GM19238 (cell line): ENCODE data around the gene RHBDF2.
A peak's percentile ranks its signal among the peaks of the same experiment; 100 is the strongest.

Experiments
- DNase-seq: peaks from one replicate; pipeline ENCODE4 v3.0.0; 2011; ENCODE audit warnings: low spot score; ENCODE audit not compliant: insufficient read length

RHBDF2 gene

DNA sequence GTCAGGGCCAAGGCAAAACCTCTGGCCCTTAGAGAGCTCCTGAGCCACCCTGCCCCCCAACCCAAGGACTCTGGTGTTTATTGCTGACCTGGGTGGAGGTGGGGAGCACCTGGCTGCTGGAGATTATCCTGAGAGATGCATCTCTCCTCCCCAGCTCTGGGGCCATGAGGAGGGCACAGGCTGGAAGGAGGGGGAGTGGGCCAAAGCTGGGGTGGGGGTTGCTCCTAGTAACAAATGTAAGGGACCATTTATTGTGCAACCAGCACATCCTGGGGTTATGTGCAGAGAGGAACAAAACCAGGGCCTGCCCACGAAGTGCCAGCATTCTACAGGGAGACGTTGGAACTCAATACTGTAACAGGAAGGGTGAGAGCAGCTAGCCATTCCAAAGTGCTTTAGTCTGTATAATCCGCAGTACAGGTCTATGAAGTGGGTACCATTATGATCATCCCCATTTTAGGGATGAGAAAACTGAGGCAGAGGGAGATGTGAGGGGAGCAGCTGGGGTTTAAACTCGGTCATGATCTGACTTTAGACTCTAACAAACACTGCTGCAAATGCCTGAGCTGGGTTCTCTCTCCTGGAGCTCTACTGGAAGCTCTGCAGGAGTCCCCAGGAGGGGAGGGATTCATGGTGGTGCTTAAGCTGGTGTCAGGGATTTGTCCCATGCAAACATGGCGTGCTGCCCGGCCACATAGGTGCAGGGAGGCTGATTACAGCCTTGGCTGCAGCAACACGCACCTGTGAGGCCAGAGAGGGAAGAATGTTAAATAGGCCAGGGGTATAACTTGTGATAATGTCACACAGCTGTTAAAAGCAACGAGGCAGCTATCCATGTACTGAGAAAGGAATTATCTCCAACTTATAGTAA, 1.4 kb upstream of the RHBDF2 start:
- no peak for DNase-seq

DNA sequence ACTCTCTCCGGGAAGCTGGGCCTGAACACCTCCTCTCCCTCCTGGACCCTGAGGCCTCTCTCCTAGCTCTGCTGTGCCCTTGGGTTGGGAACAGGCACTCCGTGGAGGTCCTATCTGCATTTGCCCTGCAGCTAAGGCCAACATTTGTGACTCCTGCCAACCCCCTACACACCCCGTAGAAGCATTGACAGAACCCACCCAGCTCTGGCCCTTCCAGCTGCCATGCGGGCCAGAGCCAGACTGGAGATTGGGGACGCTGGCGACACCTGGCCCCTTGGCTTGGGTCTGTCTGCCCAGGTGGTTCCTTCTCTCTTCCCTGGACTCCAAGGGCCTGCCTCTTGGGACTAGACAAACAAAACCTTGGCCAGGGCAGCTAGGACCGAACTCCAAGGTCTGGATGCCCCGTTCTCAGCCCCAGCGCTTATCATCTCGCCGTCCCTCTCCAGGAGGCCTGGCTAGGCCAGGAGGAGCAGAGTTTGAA, 644 bp upstream of the RHBDF2 start:
- no peak for DNase-seq

DNA sequence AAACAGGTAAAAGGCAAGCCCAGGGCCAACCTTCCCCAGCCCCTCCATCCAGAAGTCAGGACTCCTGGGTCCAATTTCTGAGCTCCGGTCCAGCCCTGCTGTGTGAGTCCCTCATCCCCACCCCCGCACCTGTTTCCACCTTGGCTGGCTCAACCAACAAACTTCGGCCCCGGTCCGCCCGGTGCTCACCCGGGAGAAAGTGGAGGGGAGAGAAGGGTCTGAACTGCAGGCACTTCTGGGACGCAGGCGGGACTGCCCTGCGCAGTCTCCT, 541 bp downstream of the RHBDF2 start:
- DNase-seq, result no peak

DNA sequence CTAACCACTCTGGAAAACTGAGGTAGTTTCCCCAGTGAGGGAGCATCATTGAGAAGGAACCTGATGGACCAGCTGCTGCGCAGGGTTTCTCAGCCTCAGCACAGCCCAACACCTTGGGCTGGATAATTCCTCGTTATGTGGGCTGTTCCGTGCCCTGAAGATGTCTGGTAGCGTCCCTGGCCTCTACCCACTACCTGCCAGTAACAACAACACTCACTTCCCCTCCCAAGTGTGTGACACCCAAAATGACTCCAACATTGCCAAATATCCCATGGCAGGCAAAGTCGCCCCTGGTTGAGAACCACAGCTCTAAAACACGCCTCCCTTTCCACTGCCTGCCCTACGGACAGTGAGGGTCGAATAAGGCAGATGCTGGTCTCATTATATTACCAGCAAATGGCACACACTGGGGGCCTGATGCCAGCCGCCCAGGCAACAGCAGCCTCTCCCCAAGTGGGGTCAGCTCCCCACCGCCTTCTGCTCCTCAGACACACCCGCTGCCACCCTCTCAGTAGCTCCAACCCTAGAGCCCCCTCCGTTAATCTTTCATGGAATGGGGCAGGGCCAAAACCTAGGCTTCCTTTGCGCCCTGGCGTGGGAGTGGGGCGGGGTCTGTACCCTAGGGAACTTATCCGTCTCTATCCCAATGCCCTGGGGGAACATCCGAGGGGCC, 1.0 kb downstream of the RHBDF2 start:
- DNase-seq, result no peak

DNA sequence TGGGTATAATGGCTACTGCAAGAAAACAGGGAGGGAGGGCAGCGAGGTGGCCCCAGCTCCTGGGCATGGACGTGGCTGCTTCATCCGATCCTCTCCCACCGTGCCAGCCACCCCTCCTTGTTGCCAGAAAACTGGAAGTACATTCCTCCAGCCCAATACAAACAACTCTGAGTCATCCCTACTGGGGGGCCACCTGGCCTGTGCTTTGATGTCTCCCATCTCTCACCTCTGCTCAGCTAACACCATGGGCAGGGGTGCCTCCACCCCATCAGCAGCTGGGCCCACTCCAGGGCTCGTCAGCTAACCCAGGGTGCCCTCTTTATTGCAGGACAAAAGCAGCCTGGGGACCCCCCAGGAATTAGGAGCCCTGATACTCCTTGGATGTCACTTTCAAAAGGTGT, 2.0 kb downstream of the RHBDF2 start:
- DNase-seq, result no peak

DNA sequence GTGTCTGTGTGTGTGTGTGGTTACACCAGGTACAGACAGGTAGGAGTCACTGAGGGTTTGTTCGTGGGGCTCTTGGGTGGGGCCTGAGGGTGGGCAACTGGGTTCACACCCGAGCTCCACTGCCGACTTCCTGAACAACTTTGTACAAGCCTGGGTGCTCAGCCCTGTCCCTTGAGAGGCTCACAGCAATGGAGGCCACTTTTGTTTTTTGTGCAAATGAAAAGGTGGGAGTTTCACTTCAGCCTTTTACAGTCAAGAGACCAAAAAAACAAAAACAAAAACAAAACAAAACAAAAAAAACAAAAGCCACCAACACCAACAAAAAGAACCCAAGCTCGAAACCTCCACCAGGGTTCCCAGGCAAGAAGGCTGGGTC, 2.4 kb downstream of the RHBDF2 start:
- DNase-seq, result no peak

DNA sequence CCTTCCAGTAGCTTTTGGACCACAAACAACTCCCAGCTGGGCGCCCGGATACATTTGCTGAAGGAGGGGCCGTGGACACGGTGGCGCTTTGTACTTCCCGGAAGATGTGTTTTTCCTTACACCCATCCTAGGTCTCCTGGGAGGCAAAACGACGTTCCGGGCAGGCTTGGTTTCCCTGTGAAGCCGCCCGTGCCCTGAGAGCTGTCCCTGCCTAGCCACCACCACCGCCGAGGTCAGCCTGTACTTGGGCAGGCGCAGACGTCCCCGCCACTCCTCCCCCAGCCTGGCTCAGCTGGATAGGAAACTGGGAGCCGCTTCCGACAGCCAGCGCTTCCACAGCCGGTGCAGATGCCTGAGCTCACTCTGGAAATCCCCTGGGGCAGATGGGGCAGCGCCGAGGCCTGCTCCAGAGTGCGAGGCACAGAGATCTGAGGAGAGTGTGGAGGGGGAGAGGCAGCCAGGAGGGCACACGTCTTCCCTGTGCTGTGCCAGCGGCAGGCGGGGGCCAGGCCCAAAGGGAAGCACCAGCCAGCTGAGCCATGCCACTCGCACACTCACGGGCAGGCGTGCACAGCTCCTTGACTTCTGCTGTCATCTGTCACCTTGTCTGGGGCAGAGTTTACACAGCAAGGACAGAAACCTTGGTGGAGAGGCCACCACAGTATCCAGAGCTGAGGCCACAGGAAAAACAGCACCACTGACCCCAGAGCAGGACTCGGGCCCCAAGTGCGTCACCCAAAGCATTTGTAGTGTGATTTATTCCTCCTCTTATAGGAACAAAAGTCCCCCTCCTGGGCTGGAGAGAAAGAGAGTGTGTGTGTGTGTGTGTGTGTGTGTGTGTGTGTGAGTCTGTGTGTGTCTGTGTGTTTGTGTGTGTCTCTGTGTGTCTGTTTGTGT, 3.0 kb downstream of the RHBDF2 start:
- DNase-seq, result no peak

DNA sequence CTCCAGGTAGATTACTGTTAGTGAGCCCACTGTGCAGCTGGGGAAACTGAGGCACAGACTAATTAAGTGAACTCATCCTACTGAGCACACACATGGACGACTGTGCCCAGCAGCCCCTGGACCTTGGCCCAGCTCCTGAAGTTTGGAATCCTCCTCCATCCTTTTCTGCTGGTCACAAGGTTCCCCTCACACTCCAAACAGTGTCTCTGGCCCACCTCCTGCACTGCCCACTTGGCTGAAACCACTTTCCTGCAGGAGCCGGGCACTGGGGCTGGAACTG, 3.6 kb downstream of the RHBDF2 start:
- DNase-seq, result no peak

DNA sequence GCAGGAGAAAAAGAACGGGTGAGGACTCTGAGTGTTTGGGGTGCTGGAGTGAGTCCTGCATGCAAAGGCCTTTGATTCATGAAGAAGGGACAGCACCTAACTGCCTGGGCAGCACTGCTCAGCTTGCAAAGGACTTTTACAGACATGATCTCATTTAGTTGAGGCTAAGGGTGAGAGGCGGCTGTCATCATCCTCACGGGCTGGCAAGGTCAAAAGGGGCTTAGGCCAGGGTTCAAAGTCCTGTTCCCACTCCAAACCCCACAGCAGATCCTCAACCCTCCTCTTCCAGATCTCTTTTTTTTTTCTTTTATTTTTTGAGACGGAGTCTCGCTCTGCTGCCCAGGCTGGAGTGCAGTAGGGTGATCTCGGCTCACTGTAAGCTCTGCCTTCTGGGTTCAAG, 4.8 kb downstream of the RHBDF2 start:
- DNase-seq, result no peak

DNA sequence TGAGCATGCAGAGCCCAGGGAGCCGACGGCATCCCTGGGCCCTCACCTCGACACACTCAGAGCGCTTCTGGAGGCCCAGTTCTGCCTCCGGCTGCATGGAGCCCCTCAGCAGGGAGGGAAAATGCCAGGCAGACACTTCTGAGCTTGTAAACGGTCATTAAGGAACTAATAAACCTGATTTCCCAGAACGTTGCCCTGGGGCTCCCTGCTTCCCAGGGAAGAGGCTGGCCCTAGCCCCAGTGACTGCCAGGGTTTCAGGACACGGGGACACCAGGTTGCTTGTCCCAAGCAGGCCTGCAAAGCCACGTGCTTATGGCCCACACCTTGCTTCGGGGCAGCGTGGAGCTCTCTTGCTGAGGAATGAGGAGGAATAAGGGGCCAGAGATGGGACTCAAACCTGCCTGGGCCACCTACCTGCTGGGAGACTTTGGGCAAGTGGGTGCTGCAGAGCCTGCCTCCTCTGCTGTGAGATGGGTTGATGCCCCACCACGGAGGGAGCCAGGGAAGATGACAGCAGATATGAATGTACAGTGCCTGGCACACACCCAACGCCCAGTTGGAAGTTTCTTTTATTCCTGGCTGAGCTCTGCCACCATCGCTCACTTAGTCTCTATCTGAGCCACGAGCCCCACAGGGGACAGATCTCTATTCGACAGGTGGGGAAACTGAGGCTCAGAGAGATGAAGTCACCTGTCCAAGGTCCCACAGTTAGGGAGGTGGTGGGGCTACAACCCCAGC, 5.4 kb downstream of the RHBDF2 start:
- DNase-seq, result no peak

DNA sequence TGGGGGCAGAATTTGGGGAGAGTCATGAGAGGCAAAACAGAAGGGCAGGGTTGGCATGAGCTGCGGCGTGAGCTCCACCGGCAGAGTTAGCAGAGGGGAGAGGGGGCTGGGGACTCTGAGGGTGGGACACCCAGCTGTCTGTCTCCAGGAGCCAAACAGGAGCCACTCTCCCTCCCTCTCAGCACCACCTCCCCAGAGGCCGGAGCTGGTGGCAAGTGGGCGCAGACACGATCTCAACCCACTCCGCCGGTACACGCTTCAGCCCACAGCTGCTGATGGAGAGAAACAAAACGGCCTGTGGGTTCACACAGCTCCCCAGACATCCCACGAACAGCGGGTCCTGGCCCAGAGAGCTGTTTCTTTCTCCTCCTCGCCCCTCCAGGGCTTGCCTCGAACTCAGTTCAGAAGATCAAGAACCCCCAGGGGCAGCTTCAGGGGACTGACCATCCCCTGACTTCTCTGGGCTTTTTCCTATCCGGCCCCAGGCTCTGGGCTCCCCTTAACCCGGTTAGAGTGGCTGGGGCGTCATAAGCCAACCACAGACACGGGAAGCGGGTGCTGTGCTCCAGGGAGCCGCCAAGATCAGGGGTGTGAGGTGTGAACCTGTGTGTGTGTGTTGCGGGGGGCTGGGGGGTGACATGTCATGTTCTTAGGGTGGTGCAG, 7.6 kb downstream of the RHBDF2 start:
- no peak for DNase-seq

DNA sequence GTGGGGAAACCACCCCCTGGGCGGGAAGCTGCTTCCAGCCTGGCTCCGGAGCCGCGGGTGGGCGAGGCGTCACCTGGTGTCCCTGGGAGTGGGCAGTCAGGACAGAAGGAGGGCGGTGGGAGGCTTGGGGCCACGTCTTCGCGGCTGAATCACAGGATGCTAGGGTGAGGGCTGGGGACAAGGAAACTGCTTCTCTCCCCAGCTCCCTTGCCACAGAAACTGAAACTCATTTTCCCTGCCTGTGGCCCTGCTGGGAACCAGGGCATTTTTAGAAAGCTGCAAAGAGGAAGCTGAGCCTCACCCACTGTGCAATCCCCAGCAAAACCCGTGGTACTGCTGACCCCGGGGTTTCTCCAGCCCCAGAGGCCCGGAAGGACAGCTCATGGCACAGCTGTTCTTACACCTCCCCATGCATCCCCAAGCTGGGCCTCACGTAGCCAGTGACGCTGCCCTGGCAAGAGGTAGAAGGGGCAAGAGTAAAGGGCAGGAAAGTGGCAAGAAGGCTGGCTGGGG, 8.2 kb downstream of the RHBDF2 start:
- DNase-seq, result peak; percentile 73

DNA sequence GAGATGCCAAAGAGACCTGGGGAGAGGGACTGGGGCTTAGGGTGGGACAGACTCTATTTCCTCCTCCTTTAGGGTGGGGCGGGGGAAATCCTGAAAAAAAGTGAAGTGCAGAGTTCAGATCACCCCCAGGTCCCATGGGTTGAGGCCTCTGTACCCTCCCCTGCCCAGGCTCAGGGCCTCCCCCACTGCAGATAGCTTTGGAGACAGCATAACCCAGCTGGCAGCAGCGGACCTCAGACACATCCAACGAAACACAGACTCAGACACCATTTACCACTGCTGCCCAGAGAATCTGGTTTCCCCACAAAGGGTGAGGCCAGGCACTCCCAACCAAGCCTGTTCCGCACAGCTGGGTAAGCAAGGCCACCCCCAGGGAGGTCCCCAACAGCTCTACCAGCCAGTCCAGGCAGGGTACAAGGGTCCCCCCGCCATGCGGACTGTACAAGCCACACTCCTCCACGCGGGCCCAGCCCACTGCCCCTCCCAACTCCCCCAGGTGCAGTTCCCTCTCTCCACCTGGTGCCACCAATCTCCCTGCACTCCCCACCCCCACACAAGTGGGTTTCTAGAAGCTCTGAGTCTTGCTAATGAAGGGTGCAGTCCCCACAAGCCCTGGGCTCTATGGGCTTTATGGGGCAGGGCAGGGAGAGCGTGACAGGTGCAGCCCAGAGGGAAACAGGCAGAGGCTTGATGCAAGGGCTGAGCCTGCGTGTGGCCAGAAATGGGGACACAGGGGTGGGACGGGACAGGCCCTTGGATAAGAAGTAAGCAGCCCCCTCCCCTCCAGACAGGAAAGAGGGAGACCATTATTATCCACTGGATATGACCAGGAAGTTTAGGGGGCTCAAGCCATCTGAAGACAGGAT, 8.9 kb downstream of the RHBDF2 start:
- DNase-seq, result peak; percentile 63

DNA sequence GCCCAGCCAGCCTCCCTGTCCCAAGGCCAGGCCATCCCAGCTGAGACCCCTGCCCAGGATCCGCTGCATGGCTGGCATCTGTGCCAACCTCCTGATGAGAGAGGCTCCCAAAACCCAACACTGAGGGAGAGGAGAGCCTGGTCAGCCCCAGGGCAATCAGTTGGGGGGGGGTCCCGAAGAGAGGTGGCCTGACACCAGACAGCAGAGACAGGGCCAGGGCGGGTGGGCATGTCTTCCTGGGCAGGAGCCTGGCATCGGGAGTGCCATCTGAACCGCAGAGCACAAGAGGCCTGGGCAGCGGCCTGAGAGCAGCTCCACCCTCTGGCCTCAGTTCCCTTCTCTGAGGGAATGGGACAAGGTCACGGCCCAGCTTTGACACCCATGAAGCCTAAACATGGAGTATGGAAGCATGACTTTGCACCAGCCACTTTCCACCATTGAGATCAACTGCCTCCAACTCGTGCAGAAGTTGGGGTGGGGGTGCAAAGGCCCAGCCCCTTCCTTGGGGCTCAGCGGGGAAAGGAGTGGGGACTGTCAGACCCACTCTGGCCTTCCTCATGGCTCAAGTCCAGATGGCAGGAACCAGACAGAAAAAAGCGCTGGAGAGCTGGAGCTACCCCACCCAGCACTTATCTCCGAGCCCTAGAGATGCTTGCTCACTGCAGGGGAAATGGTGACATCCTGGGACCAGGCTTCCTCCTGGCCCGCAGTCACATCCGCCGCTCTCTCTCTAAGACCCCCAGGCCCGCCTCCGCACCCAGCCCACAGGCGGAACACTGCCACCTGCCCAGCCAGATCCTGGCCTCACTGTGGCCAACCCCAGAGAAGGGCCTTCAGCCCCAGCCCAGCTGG, 9.7 kb downstream of the RHBDF2 start:
- DNase-seq, result no peak

DNA sequence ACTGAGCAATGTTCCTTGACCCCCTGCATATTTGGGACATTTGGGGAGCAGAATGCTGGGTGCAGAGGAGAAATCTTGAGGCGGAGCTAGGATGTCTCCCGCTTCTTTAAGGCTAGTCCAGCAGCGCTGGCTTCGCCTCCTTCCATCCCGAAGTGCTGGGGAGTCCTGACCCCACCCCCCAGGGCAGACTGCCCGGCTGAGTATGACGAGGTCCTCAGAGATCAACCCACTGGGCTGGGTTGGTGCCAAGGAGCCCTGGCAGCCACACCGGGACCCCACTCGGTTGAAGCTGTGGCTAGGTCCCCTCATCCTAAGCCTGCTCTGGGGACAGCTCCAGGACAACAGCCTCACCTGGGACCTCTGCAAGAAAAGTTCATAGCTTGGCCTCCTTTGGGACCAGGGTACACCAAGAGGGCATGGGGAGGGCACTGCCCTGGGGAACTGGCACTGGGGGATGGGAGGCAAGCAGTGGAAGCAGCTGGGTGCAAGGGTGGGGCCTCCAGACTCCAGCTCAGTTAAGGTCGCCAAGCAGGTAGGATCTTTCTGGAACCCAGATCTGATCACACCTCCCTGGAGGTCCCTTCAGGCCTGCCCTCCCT, 11.0 kb downstream of the RHBDF2 start:
- DNase-seq, result no peak

DNA sequence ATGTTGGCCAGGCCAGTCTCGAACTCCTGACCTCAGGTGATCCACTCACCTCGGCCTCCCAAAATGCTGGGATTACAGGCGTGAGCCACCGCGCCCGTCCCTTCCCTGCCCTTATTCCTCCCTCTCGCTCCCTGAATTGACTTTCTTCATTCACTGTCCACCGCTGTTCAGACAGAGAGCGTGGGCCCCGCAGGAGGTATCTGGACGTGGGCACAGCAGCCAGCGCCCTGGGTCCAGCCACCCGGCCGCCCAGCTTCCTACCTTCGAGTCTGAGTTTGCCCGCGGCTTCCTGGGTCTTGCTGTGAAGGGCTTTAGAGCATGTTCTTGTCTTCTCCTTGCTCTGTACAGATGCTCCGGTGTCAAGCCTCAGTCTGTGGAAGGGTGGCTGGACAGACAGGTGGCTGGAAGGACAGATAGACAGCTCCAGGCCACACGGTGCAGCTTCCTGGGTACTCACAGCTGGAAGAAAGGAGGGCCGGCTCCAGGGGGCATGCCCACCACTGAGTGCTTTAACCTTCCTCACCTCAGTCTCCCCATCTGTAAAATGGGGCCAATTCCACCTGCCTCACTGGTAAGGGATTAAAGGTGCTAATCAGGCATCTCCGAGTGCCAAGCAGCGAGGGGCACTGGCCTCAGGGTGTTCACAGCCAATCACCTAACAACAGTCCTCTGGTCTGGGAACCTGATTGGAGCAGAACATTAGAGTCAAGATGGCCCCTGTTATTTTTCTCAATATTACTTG, 13.6 kb downstream of the RHBDF2 start:
- no peak for DNase-seq

DNA sequence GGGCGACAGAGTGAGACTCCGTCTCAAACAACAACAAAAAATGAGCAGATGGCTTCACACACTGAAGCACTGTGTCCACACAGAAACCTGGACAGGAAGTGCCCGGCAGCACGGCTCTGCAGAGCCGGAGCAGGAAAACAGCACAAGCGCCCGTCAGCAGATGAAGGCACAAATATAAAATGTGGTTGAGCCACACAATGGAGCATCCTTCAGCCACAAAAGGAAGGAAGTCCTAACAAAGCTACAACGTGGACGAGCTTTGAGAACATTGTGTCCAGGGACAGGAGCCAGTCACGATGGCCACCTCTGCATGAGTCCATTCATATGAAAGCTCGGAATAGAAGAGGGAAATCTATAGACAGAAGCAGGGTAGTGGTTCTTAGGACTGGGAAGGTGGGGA, 15.7 kb downstream of the RHBDF2 start:
- no peak for DNase-seq

DNA sequence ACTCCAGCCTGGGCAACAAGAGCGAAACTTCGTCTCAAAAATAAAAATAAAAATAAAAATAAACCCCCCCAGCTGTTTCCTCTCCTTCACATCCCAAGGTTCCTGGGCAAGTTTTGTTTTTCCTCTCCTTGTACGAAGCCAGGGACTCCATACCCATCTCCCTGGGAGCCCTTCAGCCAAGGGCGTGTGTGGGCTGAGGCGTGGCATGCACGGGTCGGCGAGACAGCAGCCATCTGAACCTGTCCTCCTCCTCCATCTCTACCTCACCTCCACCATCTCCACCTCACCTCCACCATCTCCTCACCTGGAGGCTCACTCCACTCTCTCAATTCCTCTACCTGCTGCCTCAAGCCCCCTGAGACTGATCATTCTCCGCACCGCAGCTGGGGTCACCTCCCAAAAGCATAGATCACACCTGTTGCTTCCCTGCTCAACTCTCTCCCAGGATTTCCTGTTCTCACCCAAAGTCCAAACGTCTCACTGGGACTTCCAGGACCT, 16.9 kb downstream of the RHBDF2 start:
- no peak for DNase-seq
